Esophagus squamous epithelium (tissue), 4 donors: ENCODE data around the gene INAFM1.
A peak's percentile ranks its signal among the peaks of the same experiment; 100 is the strongest.

ENCODE experiments used
- CTCF ChIP-seq, 6 experiments: fragments of 450-650 bp in 4 of 6; fragments of 200-600 bp in 2 of 6; sonication (generic) in 2 of 6; IDR thresholded peaks; one replicate each; pipeline ENCODE4 v1.5.1; 2016 to 2019; ENCODE audit warnings: antibody characterized with exemption in 6 of 6, mild to moderate bottlenecking in 4 of 6, moderate library complexity in 4 of 6
- POLR2A ChIP-seq, 4 donors: fragments of 450-650 bp; IDR thresholded peaks; one replicate each; pipeline ENCODE4 v1.6.1; 2017; ENCODE audit warnings: antibody characterized with exemption in 4 of 4, mild to moderate bottlenecking in 4 of 4, moderate library complexity in 3 of 4

- peak in 1 of 4 donors; percentile 44 for TF ChIP-seq POLR2A (IDR thresholded peaks at IDR 0.05)
- TF ChIP-seq CTCF (IDR thresholded peaks at IDR 0.05) = no peak
Measured at GRCh38 chr19:47310819-47311218, 36.1 kb downstream of the INAFM1 start.
